GM18511 (cell line): Measurements from ENCODE around the gene SLC35B2.

Experiments used
- ATAC-seq: cut with Tn5 transposase; IDR thresholded peaks from one replicate; pipeline ENCODE4 v1.9.1; 2021; ENCODE audit warnings: mild to moderate bottlenecking, moderate library complexity; ENCODE audit not compliant: unreplicated experiment

The SLC35B2 gene

GRCh38 chr6:44286285-44286565 is 28.9 kb upstream of the SLC35B2 start:
- ATAC-seq, result no peak

- ATAC-seq, result no peak
Observed at GRCh38 chr6:44285552-44286284, 28.4 kb upstream of the SLC35B2 start.

DNA sequence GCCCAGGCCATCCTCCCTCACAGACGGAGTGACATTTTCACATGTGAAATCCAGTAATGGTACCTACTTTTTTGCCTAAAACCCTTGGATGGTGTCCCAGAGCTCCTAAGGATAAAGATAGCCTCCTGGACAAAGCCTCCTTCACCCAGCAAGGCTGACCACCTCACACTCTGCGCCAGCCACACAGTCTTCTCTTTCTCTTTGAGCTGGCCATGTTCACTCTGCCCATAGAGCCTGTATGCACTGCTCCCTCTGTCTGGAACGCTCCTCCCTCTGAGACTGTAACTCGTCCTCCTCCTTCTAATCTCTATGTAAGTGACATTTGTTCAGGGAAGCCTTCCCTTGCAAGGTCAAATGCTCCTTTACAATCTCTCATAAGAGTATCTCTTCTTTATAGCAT is 27.5 kb upstream of the SLC35B2 start:
- ATAC-seq, result no peak

DNA sequence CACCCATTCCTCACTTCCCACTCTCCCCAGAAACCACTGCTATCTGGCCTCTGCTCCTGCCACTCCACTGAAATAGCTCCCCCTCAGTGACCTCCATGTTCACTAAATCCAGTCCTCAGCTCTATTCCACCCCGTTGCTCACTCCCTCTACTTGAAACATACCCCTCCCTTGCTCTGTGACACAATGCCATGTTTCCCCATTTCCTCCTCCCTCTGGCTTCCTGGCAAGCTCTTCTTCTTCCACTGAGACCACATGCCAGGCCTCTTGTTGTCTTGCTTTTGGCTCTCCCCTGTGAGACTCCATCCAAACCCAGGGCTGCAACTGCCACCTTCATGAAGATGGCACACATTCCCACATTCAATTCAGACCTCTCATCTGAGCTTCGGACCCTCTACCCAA is 26.8 kb upstream of the SLC35B2 start:
- no peak for ATAC-seq

- no peak for ATAC-seq
Observed at GRCh38 chr6:44278774-44279697, 21.7 kb upstream of the SLC35B2 start.

DNA sequence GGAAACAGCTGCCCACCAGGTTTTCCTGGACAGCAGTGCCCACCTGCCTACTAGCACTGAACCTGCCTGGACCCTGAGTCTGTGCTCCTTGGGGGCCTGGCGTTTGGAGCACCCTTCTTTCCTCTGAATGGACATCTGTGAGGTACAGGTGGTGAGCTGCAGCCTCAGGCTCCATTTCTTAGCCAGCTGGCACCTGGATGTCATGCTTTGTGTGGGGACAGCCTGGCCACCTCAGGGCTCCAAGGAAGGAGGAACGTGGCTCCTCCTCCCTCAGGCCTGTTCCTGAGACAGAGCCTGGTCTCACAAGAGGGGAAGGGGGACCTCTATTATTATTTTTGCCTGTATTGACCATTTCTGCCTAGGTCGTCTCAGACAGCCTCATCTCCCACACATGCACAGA is 21.0 kb upstream of the SLC35B2 start:
- ATAC-seq, result no peak

GRCh38 chr6:44277763-44278162 is 20.4 kb upstream of the SLC35B2 start:
- ATAC-seq, result no peak

- no peak for ATAC-seq
Observed at GRCh38 chr6:44276667-44277640, 19.6 kb upstream of the SLC35B2 start.

DNA sequence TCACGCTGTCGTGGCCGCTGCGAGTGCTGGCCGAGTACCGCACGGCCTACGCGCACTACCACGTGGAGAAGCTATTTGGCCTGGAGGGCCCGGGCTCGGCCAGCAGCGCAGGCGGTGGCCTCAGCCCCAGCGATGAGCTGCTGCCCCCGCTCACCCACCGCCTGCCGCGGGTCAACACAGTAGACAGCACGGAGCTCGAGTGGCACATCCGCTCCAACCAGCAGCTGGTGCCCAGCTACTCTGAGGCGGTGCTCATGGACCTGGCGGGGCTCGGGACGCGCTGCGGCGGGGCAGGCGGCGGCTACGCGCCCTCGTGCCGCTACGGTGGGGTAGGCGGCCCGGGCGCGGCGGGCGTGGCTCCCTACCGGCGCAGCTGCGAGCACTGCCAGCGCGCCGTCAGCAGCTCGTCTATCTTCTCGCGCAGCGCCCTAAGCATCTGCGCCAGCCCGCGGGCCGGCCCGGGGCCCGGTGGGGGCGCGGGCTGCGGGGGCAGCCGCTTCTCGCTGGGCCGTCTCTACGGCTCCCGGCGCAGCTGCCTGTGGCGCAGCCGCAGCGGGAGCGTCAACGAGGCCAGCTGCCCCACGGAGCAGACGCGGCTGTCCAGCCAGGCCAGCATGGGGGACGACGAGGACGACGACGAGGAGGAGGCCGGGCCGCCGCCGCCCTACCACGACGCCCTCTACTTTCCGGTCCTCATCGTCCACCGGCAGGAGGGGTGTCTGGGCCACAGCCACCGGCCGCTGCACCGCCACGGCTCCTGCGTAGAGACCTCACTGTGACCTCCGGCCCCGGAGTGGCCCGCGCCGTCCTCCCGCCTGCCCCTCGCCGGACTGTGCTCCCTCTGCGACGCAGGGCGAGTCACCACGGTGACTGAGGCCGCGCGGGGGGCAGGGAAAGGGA is 18.7 kb upstream of the SLC35B2 start:
- ATAC-seq, result no peak

- no peak for ATAC-seq
Observed at GRCh38 chr6:44275271-44275748, 18.0 kb upstream of the SLC35B2 start.

DNA sequence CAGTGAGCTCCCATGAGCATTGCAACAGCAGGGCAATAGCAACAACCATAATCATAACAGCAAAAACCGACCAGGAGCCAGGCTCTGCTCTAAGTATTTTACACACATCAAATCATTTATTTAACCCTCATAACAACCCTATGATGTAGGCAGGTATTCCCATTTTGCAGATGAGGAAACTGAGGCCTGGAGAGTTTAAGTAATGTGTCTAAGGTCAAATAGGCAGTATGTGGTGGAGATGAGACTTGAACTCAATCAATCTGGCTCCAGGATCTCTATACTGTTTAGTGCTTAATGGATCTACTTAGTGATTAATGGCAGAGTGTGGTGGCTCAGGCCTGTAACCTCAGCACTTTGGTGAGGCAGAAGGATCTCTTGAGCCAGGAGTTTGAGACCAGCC is 16.3 kb upstream of the SLC35B2 start:
- no peak for ATAC-seq

- no peak for ATAC-seq
Observed at GRCh38 chr6:44272999-44273566, 15.8 kb upstream of the SLC35B2 start.

GRCh38 chr6:44272529-44272928 is 15.2 kb upstream of the SLC35B2 start:
- no peak for ATAC-seq

GRCh38 chr6:44271914-44272313 is 14.6 kb upstream of the SLC35B2 start:
- no peak for ATAC-seq

- ATAC-seq, result no peak
Observed at GRCh38 chr6:44271406-44271723, 14.0 kb upstream of the SLC35B2 start.

DNA sequence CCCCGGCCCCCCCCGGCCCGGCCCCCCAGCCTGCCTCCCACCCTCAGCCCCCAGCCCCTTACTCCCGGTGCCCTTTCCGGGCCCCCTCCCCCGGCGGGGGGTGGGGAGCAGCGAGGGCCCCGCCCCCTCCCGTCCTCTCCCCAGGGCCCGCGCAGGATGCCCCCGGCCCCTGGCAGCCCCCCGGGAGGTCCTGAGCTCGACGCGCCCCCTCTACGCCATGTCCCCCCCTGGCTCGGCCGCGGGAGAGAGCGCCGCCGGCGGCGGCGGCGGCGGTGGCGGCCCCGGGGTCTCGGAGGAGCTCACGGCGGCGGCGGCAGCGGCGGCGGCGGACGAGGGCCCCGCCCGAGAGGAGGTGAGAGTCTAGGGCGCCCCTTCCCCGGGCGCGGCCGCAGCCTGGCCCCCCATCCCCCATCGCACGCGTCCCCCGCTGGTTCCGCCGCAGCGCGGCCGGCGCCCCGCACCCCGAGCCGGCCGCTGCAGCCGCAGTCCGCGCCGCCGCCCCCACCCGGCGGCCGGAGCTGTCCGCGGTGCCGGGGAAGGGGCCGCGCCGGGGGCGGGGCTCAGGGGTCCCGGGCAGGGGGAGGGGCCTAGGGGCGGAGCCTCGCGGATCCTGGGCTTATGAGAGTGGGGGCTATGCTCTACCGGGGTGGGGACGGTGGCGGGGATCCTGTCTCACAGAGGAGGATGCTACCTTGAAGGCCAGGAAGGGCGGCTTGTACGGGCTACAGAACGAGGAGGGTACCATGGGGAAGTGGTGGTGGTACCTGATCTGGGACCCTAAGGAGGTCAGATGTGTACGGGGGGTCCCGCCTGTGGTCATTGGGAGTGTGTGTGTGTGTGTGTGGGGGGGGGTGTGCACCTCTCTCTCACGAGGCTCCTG is 13.4 kb upstream of the SLC35B2 start:
- no peak for ATAC-seq

DNA sequence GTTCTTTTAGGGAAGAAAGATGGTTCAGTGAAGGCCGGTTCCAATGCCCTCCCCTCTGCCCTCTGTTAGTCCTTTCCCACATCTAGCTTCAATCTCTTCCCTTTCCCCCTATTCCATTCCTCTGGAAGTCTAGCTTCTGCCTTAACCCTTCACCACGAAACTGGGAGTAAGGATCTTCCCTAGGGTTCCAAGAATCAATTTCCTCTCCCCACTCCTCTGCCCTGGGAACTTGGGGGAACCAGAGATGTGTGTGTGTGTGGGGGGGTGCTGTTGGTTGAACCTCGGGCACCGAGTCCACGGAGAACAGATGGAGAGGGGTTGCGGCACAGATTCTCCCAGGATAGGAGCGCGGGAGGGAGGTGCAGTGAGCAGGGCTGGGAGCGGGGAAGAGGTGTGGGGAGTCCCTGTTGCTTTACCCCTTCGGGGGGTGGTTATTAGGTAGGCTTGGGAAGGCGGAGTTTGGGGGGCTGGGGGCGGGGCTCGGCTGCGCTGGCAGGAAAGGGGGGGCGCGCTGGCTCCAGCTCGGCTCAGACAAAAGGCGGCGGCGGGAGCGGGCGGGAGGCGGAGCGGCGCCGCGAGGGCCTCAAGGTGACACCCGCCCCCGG is 12.7 kb upstream of the SLC35B2 start, which contains the start of gene TMEM151B:
TSS of gene TMEM151B (plus strand) at position 530 of the 605 bp plus-strand sequence. CDS start 293 bp downstream, outside the sequence.
- no peak for ATAC-seq

GRCh38 chr6:44269178-44269920 is 12.0 kb upstream of the SLC35B2 start:
- ATAC-seq, result no peak
